G401 (cell line): Measurements from ENCODE around the gene BCAR3. TPM values are rescaled to one million over a fixed set of nuclear protein-coding genes. Genes with fewer than 3 reads are reported as not detected.
"Not testable (repeated sequence)": the region's sequence is repeated elsewhere in the genome, so short reads cannot be mapped to it uniquely, and the experiment has no call there.

ENCODE experiments used
- DNase-seq: peaks from one replicate; pipeline ENCODE4 v3.0.0-alpha.2; 2015; ENCODE audit warnings: low spot score
- in situ Hi-C: cut with HindIII; loops from 2 replicates; pipeline ENCODE4 v1.10.0; 2016; ENCODE audit warnings: low sequenced_read_pairs, mixed read lengths
- total RNA-seq: library from RNA; depleted of rRNA; stranded (reverse); fragments of >200 nt; shearing (Covaris generic); gene quantifications from 2 replicates; pipeline ENCODE4 v1.2.3, GENCODE V29; 2014

The BCAR3 gene
- total RNA-seq, 1 experiment from 2014 or later = 3.3 TPM

DNA sequence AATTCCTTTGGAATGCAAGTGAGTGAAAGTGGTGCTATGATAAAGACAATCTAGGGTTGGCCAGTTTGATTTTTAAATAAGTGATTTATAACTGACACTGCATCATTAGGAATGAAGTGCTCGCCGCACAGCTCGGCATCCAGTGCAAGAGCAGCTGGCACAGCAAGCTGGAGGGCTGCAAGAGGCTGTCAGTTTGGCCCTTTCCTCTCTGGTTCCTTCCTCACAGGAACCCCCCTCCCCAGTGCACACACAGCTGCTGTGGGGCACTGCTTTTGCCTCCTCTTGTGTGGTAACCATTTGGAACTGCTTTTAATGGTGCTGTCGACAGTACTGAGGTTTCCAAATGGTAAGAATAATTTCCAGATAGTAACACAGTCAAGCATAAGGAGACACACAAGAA lies 10.4 kb upstream of the BCAR3 start:
- no peak for DNase-seq
- in situ Hi-C loops = no loop called here

DNA sequence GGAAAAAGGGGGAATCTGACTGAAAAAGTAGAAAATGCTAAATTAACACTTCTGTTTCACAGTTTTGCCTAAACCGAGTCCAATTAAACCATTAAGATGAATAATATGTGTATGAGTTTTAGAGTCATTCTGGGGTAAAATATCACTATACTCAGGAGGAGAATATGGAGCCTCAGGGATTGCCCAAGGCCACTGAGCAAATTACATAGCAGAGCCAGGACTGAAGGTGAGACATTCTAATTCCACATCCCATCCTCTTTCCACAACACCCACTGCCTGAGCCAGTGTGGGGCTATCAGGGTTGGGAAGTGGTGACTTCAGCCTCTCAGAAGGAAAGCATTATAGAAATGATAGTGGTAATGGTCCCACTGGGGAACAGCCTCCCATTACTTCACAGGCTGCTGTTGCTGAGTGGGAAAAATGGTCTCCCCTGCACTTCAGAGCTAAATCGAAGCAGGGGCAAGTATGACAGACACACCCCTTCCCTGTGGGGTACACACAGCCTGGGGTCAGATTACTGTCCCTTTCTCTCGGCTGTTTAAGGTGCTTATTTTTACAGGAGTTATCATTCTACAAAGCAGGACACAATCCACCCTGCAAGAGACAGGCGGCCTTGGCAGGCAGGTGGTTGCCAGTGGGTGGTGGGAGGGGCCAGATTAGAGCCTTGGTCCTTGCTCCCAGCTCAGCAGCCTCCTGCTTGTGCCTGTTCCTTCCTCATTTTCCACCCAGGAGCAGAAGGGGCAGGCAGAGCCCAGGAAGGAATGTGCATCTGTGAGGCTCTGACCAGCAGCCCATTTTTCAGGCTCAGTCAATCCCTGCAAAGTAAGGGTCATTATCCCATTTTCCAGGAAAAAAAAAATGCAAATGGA lies 9.5 kb upstream of the BCAR3 start:
- DNase-seq = peak; percentile 56
- in situ Hi-C loops = no loop called here

GRCh38 chr1:93690341-93690740 lies 8.7 kb upstream of the BCAR3 start:
- in situ Hi-C loops = no loop called here
- no peak for DNase-seq

- in situ Hi-C loops = no loop called here
- DNase-seq = no peak
These were observed 8.0 kb upstream of the BCAR3 start for GRCh38 chr1:93689521-93690223.

GRCh38 chr1:93687542-93687941 lies 5.9 kb upstream of the BCAR3 start:
- no peak for DNase-seq
- in situ Hi-C loops = no loop called here

GRCh38 chr1:93686504-93687250 lies 5.0 kb upstream of the BCAR3 start:
- DNase-seq = no peak

GRCh38 chr1:93685918-93686317 lies 4.3 kb upstream of the BCAR3 start:
- in situ Hi-C loops = no loop called here
- DNase-seq = no peak

More at GRCh38 chr1:93686504-93687250, 5.0 kb upstream of the BCAR3 start:
- in situ Hi-C loops = no loop called here

DNA sequence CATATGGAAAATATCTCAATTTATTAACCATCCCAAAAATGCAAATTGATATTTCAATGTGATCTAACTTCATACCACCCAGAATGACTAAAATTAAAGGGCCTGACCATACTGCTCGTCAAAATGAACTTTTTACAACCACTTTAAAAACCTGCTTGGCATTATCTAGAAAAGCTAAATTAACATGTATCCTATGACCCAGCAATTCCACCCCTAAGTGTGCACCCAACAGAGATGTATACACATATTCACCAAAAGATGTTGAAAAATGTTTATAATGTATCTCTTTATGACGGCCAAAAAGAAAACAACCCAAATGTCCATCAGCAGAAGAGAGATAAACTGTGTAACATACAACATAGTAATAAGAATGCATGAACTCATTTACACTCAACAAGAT lies 1.6 kb upstream of the BCAR3 start:
- DNase-seq = no peak
- in situ Hi-C loops = no loop called here

GRCh38 chr1:93681989-93682412 lies 364 bp upstream of the BCAR3 start:
- no peak for DNase-seq
- in situ Hi-C loops = no loop called here

- in situ Hi-C loops = no loop called here
- DNase-seq = peak; percentile 55
These were observed 1.1 kb downstream of the BCAR3 start for GRCh38 chr1:93680420-93681100.

GRCh38 chr1:93680076-93680419 lies 1.6 kb downstream of the BCAR3 start:
- in situ Hi-C loops = no loop called here

GRCh38 chr1:93679546-93679945 lies 2.1 kb downstream of the BCAR3 start:
- no peak for DNase-seq
- in situ Hi-C loops = no loop called here

More at GRCh38 chr1:93680076-93680419, 1.6 kb downstream of the BCAR3 start:
- DNase-seq = no peak

DNA sequence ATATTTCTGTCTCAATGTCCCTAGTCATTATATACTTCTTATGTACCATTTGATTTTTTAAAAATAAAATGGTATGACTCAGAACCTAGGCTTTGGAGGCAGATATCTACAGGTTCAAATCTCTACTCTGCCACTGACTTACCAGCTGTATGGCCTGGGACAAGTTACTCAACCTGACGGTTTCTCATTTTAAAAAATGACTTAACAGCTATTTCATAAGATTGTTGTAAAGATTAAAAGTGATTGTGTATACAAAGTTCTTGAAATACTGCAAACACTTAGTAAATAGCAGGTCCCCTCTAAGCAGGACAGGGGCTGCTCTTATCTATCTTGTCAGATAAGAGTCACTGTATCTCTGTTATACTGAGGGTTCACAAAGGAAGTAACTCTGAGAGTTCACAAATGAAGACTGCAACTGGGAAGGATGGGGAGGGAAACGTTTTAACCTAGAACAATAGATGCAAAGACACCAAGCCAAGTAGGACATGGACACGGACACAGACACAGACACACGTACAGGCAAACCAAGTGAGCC lies 2.6 kb downstream of the BCAR3 start:
- no peak for DNase-seq
- in situ Hi-C loops = no loop called here

GRCh38 chr1:93678491-93678890 lies 3.1 kb downstream of the BCAR3 start:
- DNase-seq = no peak
- in situ Hi-C loops = no loop called here

DNA sequence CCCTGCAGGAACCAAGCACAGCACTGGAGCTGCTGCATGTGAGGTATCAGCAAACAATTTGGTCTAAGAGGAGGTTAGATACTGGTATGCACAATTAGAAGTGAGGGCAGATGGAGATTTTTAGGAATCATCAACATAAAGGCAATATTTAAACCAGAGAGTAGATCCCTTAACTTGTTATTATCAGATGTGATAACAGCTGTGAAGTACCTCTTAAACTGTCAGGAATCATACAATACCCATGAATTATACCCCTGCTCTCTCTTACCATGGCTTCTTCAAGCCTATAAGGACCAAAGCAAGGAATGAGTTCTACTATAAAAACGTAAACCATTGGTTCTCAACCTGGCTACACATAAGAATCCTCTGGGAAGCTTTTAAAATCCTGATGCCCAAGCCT lies 3.9 kb downstream of the BCAR3 start:
- in situ Hi-C loops = no loop called here
- DNase-seq = no peak

GRCh38 chr1:93676427-93676826 lies 5.2 kb downstream of the BCAR3 start:
- in situ Hi-C loops = no loop called here
- DNase-seq = no peak

DNA sequence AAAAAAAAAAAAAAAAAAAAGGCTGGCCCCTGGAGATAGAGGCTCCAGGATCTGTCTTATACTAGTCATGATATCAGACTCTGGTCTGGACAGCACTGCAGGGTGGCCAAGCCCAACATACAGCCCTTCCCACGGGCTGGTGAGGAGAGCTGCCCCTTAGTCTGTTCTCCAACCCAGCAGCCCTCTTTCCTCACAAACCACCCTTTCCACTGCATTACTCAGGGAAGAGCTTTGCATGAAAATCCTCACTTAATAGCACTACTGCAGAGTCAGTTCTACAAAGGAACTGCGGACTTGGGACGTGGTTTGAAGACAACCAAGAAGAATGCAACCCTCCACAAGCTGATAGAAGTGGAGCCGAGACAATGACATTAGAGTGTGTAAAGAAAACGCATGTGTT lies 5.7 kb downstream of the BCAR3 start:
- no peak for DNase-seq
- in situ Hi-C loops = no loop called here

- in situ Hi-C loops = no loop called here
- no peak for DNase-seq
These were observed 6.4 kb downstream of the BCAR3 start for GRCh38 chr1:93675271-93675670.

- in situ Hi-C loops, DNase-seq: not testable (repeated sequence)
These were observed 7.6 kb downstream of the BCAR3 start for GRCh38 chr1:93674071-93674470.
